ENCODE results near the gene PRDM8. TPM values are rescaled to one million over a fixed set of nuclear protein-coding genes. Genes with fewer than 3 reads are reported as not detected.

PRDM8 gene
- total RNA-seq, 2 donors from 2014 or later = not detected

DNA sequence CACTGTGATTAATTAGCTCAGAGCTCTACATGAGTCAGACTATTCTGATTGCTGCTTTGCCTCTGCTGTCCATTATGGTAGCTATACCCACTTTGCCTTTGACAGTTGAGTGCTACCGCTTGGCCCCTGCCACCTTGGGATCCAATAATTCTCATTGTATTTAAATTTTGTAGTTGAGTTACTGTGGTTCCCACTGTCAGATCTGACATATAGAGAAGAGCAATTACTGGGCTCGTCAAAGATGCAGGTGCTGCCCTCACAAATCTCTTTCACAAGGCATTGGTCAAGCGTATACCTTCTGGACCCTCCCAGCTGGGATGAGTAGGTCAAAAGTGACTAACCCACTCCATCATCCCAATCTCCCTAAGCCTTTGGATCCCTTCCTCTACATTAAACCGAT lies 18.3 kb upstream of the PRDM8 start:
- H3K4me1 ChIP-seq (ENCODE audit: control insufficient read depth, insufficient read depth, low read length) = no peaks in the 10 kb centered on the region
- no peak overlapping the region for H3K4me3 Mint-ChIP-seq
- no peak for DNase-seq
- peaks cover 88% of the 10 kb centered on the region for H3K27me3 Mint-ChIP-seq (ENCODE audit: insufficient read depth)
- H3K9me3 ChIP-seq (ENCODE audit: control insufficient read depth, low read length) = peaks cover 11% of the 10 kb centered on the region
- peaks cover 10% of the 10 kb centered on the region for H3K9me3 Mint-ChIP-seq
- H3K36me3 ChIP-seq (ENCODE audit: control insufficient read depth, insufficient read depth, low read length) = no peaks in the 10 kb centered on the region
- H3K9ac ChIP-seq (ENCODE audit: extremely low read depth, low read length, poor library complexity, severe bottlenecking) = no peak overlapping the region
- TF ChIP-seq, protein P1, sequence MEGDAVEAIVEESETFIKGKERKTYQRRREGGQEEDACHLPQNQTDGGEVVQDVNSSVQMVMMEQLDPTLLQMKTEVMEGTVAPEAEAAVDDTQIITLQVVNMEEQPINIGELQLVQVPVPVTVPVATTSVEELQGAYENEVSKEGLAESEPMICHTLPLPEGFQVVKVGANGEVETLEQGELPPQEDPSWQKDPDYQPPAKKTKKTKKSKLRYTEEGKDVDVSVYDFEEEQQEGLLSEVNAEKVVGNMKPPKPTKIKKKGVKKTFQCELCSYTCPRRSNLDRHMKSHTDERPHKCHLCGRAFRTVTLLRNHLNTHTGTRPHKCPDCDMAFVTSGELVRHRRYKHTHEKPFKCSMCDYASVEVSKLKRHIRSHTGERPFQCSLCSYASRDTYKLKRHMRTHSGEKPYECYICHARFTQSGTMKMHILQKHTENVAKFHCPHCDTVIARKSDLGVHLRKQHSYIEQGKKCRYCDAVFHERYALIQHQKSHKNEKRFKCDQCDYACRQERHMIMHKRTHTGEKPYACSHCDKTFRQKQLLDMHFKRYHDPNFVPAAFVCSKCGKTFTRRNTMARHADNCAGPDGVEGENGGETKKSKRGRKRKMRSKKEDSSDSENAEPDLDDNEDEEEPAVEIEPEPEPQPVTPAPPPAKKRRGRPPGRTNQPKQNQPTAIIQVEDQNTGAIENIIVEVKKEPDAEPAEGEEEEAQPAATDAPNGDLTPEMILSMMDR (conservative IDR thresholded peaks at IDR 0.05) = no peak
- 79 to 98% methylated on average over 2 to 4 of the region's 4 CpGs for WGBS, 2 experiments (ENCODE audit: insufficient coverage in 1 of 2, insufficient read length in 1 of 2)
- H3K4me1 Mint-ChIP-seq = peaks cover 8% of the 10 kb centered on the region
- H3K27me3 ChIP-seq (ENCODE audit: control insufficient read depth, insufficient read depth, low read length, poor library complexity, severe bottlenecking) = peaks cover 72% of the 10 kb centered on the region
- H3K4me3 ChIP-seq (ENCODE audit: low read length) = no peak overlapping the region
- no peak overlapping the region for H3K27ac Mint-ChIP-seq
- no peaks in the 10 kb centered on the region for H3K36me3 Mint-ChIP-seq (ENCODE audit: low read depth)
- no peak overlapping the region for H3K27ac ChIP-seq (ENCODE audit: low read depth, low read length)

DNA sequence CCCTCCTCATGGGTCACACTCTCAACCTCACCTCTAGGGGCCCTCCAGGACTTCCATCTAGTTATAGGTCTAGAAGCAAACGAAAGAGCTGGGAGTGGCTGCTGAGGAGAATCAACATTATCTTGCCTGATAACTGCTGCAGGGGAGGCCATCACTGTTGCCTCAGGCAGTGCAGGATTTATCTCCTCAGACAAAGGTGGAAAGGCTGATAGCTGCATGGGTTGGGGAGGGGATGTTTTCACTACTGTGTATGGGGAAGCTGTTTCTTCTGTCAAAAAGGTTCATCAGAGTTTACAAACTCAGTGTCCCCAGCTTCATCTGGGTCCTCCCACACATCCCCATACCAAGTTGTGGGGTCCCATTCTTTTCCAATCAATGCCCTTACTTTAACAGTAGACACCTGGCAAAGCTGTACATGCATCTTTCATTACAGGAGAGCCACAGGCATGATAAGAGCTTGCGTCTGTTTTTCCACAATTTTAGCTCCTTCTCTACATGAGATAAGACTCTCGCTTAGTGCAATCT lies 17.6 kb upstream of the PRDM8 start:
- Mint-ChIP-seq H3K36me3 (ENCODE audit: low read depth) (no peaks in the 10 kb centered on the region), H3K9me3 (peaks cover 10% of the 10 kb centered on the region), H3K27me3 (ENCODE audit: insufficient read depth) (peaks cover 94% of the 10 kb centered on the region), H3K4me1 (peaks cover 14% of the 10 kb centered on the region), H3K4me3 (no peak overlapping the region), H3K27ac (no peak overlapping the region)
- no peaks in the 10 kb centered on the region for H3K4me1 ChIP-seq (ENCODE audit: control insufficient read depth, insufficient read depth, low read length)
- peaks cover 11% of the 10 kb centered on the region for H3K9me3 ChIP-seq (ENCODE audit: control insufficient read depth, low read length)
- H3K36me3 ChIP-seq (ENCODE audit: control insufficient read depth, insufficient read depth, low read length) = no peaks in the 10 kb centered on the region
- H3K27me3 ChIP-seq (ENCODE audit: control insufficient read depth, insufficient read depth, low read length, poor library complexity, severe bottlenecking) = peaks cover 78% of the 10 kb centered on the region
- H3K4me3 ChIP-seq (ENCODE audit: low read length) = no peak overlapping the region
- WGBS, 2 experiments (ENCODE audit: insufficient coverage in 1 of 2, insufficient read length in 1 of 2) = 75 to 79% methylated on average over 3 of the region's 3 CpGs
- TF ChIP-seq, protein P1 (conservative IDR thresholded peaks at IDR 0.05) = no peak
- no peak for DNase-seq
- no peak overlapping the region for H3K27ac ChIP-seq (ENCODE audit: low read depth, low read length)
- no peak overlapping the region for H3K9ac ChIP-seq (ENCODE audit: extremely low read depth, low read length, poor library complexity, severe bottlenecking)

DNA sequence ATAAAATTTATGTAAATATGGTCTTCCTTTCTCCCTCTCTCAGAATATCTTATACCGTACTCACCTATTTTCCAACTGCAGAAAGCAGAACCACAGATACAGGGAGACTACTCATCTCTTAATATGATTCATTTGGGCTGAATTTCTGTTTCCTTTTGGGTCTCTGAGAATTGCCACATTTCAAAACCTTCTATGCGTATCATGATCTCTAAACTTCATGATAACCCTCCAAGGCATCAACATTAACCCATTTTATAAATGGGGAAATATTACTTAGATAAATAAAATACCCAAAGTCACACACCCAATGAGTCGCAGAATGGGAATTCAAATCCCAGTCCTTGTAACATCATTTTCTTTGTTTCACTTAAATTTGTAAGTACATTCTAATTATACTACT lies 16.6 kb upstream of the PRDM8 start:
- Histone ChIP-seq H3K27me3 (ENCODE audit: control insufficient read depth, insufficient read depth, low read length, poor library complexity, severe bottlenecking) (peaks cover 82% of the 10 kb centered on the region), H3K9ac (ENCODE audit: extremely low read depth, low read length, poor library complexity, severe bottlenecking) (no peak overlapping the region), H3K27ac (ENCODE audit: low read depth, low read length) (no peak overlapping the region), H3K4me3 (ENCODE audit: low read length) (no peak overlapping the region), H3K36me3 (ENCODE audit: control insufficient read depth, insufficient read depth, low read length) (no peaks in the 10 kb centered on the region), H3K4me1 (ENCODE audit: control insufficient read depth, insufficient read depth, low read length) (no peaks in the 10 kb centered on the region), H3K9me3 (ENCODE audit: control insufficient read depth, low read length) (peaks cover 11% of the 10 kb centered on the region)
- no peak for DNase-seq
- H3K36me3 Mint-ChIP-seq (ENCODE audit: low read depth) = no peaks in the 10 kb centered on the region
- H3K4me3 Mint-ChIP-seq = no peak overlapping the region
- TF ChIP-seq, protein P1 (conservative IDR thresholded peaks at IDR 0.05) = no peak
- H3K27ac Mint-ChIP-seq = no peak overlapping the region
- WGBS, 2 experiments (ENCODE audit: insufficient coverage in 1 of 2, insufficient read length in 1 of 2) = 90% methylated on average over 3 of the region's 3 CpGs; no CpG with 5 or more reads in 1 of the 2 experiments
- peaks cover 96% of the 10 kb centered on the region for H3K27me3 Mint-ChIP-seq (ENCODE audit: insufficient read depth)
- peaks cover 21% of the 10 kb centered on the region for H3K4me1 Mint-ChIP-seq
- peaks cover 10% of the 10 kb centered on the region for H3K9me3 Mint-ChIP-seq
